NOMO-1 treated with dmso at 0.1 percent for 144 hours (cell line): ENCODE results near the gene S100A10.

Source experiments
- DNase-seq: peaks from one replicate; lab custom pipeline; 2025; ENCODE audit not compliant: unreplicated experiment; lab: John Stamatoyannopoulos, UW

S100A10 gene

GRCh38 chr1:151993734-151994496, at the start of gene S100A10:
Gene S100A10, minus strand, starts transcription at chr1:151993859. Its CDS starts 7,629 bp downstream, at chr1:151986230.
- DNase-seq = peak; percentile 48

GRCh38 chr1:152042030-152042429, 48.4 kb upstream of the S100A10 start:
- DNase-seq = no peak

GRCh38 chr1:152039886-152040285, 46.2 kb upstream of the S100A10 start:
- no peak for DNase-seq

- DNase-seq = no peak
Measured at GRCh38 chr1:152039461-152039860, 45.8 kb upstream of the S100A10 start.

GRCh38 chr1:152038871-152039270, 45.2 kb upstream of the S100A10 start:
- no peak for DNase-seq

GRCh38 chr1:152036267-152037216, 42.9 kb upstream of the S100A10 start, which contains the start of gene S100A11:
Gene S100A11, minus strand, starts transcription at chr1:152037004. Its CDS starts 89 bp downstream, at chr1:152036915.
- DNase-seq = peak; percentile 81

- DNase-seq = no peak
Measured at GRCh38 chr1:152035539-152036266, 42.0 kb upstream of the S100A10 start.

GRCh38 chr1:152034654-152035538, 41.2 kb upstream of the S100A10 start:
- peak; percentile 76 for DNase-seq

- DNase-seq = no peak
Measured at GRCh38 chr1:152034324-152034653, 40.6 kb upstream of the S100A10 start.

GRCh38 chr1:152029929-152030211, 36.2 kb upstream of the S100A10 start:
- no peak for DNase-seq

- DNase-seq = peak; percentile 53
Measured at GRCh38 chr1:152029144-152029928, 35.7 kb upstream of the S100A10 start.

- DNase-seq = no peak
Measured at GRCh38 chr1:152026895-152027294, 33.2 kb upstream of the S100A10 start.

GRCh38 chr1:152024223-152024622, 30.6 kb upstream of the S100A10 start:
- no peak for DNase-seq

GRCh38 chr1:152023221-152023620, 29.6 kb upstream of the S100A10 start:
- DNase-seq = no peak

GRCh38 chr1:152022474-152022873, 28.8 kb upstream of the S100A10 start:
- no peak for DNase-seq

GRCh38 chr1:152021569-152021968, 27.9 kb upstream of the S100A10 start:
- no peak for DNase-seq

GRCh38 chr1:152020849-152021248, 27.2 kb upstream of the S100A10 start:
- DNase-seq = no peak

GRCh38 chr1:152018537-152018936, 24.9 kb upstream of the S100A10 start:
- DNase-seq = no peak

- no peak for DNase-seq
Measured at GRCh38 chr1:152015766-152016165, 22.1 kb upstream of the S100A10 start.

GRCh38 chr1:152014943-152015342, 21.3 kb upstream of the S100A10 start:
- DNase-seq = no peak
